Measurements from ENCODE around the gene SPATA31C1.

GRCh38 chr9:87885484-87886189 is 32.1 kb upstream of the SPATA31C1 start:
- TF ChIP-seq, protein P1, sequence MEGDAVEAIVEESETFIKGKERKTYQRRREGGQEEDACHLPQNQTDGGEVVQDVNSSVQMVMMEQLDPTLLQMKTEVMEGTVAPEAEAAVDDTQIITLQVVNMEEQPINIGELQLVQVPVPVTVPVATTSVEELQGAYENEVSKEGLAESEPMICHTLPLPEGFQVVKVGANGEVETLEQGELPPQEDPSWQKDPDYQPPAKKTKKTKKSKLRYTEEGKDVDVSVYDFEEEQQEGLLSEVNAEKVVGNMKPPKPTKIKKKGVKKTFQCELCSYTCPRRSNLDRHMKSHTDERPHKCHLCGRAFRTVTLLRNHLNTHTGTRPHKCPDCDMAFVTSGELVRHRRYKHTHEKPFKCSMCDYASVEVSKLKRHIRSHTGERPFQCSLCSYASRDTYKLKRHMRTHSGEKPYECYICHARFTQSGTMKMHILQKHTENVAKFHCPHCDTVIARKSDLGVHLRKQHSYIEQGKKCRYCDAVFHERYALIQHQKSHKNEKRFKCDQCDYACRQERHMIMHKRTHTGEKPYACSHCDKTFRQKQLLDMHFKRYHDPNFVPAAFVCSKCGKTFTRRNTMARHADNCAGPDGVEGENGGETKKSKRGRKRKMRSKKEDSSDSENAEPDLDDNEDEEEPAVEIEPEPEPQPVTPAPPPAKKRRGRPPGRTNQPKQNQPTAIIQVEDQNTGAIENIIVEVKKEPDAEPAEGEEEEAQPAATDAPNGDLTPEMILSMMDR (conservative IDR thresholded peaks at IDR 0.05; ENCODE audit: low read length), result no peak
- no peak for TF ChIP-seq EZH2phosphoT487 (IDR thresholded peaks at IDR 0.05; ENCODE audit: borderline replicate concordance)

Data from Loucy (cell line).